Measurements from ENCODE around the gene TTC9. TPM values are rescaled to one million over a fixed set of nuclear protein-coding genes. Genes with fewer than 3 reads are reported as not detected.
A peak's percentile ranks its signal among the peaks of the same experiment; 100 is the strongest.
"Not testable (repeated sequence)": the region's sequence is repeated elsewhere in the genome, so short reads cannot be mapped to it uniquely, and the experiment has no call there.

Gene TTC9
- total RNA-seq, 1 experiment from 2014 or later = 5.6 TPM

DNA sequence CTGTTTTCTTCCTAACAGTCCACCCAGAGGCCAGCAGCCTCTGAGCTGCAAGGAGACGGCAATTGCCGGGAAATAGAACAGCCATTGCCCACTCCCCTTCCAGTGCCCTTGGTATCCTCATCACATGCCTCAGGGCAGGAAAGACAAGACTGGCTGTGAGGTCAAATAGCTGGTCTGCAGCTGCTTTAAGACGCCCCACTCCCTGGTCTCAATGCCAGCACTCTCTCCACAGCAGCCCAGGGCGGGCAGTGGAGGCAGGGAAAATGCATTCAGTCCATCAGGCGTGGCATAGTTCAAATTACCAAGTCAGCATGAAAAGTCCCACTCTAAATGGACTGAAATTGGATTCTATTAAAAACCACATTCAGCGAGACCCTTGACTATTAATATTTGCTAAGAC lies 35.6 kb downstream of the TTC9 start:
- no peak for DNase-seq (ENCODE audit: low read depth)

GRCh38 chr14:70680748-70681147 lies 39.0 kb downstream of the TTC9 start:
- DNase-seq (ENCODE audit: low read depth) = no peak

- DNase-seq (ENCODE audit: low read depth) = no peak
These were observed 42.3 kb downstream of the TTC9 start for GRCh38 chr14:70683983-70684382.

DNA sequence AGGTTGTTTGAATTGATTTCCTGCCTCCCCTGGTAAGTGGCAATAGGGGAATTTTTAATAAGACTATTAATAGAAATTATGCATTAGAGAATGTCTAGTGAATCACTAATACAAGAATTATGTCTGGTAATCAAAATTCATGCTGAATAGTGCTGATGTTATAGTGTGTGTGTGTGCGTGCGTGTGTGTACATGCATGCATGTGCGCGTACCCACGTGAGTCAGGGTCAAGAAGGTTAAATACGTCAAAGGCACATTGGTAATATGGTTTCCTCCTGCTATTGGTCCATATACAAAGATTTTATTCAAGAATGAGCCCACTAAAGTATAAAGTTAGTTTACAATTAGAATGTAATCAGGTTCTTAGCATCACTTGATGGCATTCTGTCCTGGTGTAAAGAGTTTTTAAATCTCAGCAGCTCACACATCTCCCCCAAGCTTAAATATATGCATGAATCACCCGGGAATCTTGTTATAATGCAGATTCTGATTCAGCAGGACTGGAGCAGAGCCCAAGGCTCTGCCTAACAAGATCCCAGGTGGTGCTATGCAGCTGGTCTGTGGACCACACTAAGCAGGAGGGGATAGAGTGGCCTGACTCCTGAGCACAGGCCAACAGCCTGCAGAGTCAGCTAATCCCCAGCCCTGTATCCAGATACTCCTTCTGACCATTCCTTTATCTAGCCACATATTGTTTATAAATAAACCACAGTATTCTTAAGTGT lies 43.9 kb downstream of the TTC9 start:
- peak; percentile 24 for DNase-seq (ENCODE audit: low read depth)

GRCh38 chr14:70692210-70692609 lies 50.5 kb downstream of the TTC9 start:
- DNase-seq (ENCODE audit: low read depth) = no peak

- DNase-seq (ENCODE audit: low read depth) = no peak
These were observed 54.3 kb downstream of the TTC9 start for GRCh38 chr14:70696026-70696425.

GRCh38 chr14:70697701-70698100 lies 56.0 kb downstream of the TTC9 start:
- no peak for DNase-seq (ENCODE audit: low read depth)

DNA sequence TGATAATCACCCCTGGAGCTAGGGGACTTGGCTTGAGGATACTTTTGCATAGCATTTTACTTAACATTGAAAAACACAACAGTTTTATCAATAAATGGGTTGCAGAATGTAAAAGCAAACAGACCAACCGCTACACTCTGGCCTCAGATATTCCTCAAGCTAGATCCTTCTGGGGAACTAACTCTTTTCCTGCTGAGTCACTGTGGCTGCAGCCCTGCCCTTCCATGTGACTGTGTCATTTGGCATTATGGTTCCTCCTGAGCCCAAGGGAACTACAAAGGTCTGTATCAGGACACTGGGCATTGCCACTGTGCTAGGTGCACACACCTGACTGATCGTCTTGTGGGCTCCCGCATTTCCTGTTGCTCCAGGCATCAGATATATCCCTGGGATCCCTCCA lies 56.6 kb downstream of the TTC9 start:
- DNase-seq (ENCODE audit: low read depth) = peak; percentile 49

DNA sequence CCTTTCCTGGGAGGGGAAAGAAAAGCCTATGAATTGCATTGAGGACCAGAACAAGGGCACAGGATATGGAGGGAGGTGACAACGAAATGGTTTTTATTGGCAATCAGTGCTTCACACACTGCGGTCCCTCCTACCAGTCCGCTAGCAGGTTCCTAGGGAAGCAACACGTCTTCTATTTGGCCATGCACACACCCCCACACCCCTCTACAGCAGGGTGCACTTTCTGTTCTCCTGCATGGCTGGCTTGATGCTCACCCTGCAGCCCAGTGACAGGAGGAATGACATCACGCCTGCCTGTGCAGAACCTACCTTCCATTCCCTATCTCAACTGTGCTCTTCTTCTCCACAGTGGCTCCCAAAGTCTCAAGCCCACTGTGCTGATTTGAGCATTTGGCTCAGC lies 57.9 kb downstream of the TTC9 start:
- DNase-seq (ENCODE audit: low read depth) = no peak

DNA sequence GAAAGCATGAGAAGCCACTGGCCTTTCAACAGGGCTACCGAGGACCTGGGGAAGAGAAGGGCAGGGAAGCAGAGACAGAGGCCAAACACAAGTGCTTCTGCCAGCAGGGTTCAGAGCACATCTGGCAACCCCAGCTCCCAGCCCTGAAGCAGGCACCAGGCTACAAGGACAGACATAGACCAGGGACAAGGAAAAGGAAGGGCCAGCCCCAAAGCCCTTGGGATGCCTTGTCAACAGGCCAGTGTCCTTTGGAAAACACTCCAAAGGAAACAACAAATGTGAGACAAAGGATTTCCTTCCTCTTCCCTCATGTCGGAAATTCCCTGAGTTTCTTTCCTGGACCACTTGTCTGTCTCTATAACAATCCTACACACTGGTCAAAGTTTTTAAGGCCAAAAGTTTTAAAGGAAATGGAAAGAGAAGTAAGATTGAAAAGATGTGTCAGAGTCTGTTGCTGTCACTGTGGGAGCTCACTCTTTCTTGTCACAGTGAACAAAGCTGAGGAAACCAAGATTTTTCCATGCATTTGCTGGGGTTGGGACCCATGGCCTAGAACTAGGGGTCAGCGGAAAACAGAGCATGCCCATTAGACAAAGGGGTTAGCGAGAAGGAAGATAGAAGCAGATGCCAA lies 59.4 kb downstream of the TTC9 start:
- DNase-seq (ENCODE audit: low read depth) = no peak

DNA sequence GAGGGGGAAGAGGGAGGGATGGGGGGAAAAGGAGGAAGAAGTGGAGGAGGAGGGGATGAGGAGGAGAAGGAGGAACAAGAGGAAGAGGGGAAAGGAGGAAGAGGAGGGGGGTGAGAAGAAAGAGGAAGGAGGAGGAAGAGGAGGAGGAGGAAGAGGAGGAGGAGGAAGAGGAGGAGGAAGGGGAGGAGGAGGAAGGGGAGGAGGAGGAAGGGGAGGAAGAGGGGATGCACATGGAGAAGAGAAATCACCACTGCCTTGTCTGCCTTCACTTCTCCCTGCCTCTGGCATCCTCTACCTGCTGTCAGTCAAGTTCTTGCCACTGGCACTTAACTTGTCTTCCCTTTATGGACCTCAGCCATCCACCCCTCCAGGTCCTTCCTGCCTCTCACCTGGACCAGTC lies 59.9 kb downstream of the TTC9 start:
- no peak for DNase-seq (ENCODE audit: low read depth)

DNA sequence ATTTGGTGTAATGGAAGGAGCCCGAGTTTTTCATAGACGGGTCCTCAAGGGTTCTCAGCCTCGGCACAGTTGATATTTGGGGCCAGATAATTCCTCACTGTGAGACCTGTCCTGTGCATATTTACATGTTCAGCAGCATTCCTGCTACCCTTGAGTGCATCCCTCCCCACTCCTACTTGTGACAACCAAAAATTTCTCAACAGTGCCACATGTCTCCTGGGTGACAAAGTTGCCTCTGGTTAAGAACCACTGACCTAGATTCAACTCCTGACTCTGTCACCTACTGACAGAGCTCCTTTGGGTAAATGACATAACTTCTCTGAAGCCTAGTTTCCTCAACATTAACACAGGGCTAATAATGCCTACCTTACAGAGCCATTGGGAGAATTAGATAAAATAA lies 60.4 kb downstream of the TTC9 start:
- DNase-seq (ENCODE audit: low read depth) = no peak

- DNase-seq (ENCODE audit: low read depth) = not testable (repeated sequence)
These were observed 62.0 kb downstream of the TTC9 start for GRCh38 chr14:70703621-70704168.

GRCh38 chr14:70704960-70705359 lies 63.2 kb downstream of the TTC9 start:
- no peak for DNase-seq (ENCODE audit: low read depth)

GRCh38 chr14:70706177-70706576 lies 64.5 kb downstream of the TTC9 start:
- DNase-seq (ENCODE audit: low read depth) = peak; percentile 24

GRCh38 chr14:70707138-70708038 lies 65.7 kb downstream of the TTC9 start:
- peak; percentile 74 for DNase-seq (ENCODE audit: low read depth)

- DNase-seq (ENCODE audit: low read depth) = no peak
These were observed 67.2 kb downstream of the TTC9 start for GRCh38 chr14:70708717-70709570.

DNA sequence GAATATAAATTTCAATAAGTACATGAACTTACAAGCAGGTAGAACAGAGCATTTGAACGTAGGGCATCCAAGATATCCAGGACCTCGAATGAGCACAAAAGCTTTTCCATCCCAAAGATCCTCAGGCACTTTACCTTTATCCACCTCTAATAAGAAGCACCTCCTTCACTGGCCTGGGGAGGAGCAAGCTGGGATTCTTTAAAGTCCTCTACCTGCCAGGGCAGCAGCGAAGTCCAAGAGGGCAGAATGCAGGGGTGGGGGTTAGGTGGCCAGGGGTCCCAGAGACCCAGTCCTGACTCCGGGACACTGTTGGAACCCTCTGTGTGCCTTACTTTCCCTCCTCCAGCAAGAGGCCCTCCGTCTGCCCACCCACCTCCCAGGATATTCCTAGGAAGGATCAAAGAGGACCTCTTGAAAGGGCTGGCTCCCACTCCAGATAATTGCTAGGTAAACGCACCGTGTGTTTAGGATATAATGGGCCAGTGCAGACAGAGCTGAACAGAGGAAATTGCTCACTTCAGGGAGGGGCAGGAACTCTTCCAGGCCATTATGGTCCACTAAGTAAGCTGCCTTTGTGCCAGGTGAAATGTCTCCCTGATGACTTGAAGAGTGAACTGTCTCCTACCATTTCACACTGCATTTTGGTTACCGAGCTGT lies 68.1 kb downstream of the TTC9 start:
- no peak for DNase-seq (ENCODE audit: low read depth)

DNA sequence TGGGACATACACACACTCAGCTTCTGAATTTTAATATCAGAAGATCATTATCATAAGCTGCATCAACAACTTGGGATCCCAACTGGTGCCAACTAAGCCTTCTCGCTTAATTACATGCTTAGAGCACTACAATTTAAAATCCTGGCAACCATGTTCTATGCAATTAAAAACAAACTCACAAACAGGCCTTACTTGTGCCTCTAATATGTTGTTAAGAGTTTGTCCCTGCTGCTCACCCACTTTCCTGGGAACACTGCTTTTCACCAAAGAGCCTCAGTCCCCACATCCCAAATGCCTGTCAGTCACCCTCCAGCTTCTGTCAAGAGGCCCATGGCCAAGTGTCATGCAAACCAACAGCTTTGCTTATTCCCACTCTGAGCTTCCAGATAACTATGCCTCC lies 69.7 kb downstream of the TTC9 start:
- DNase-seq (ENCODE audit: low read depth) = no peak

DNA sequence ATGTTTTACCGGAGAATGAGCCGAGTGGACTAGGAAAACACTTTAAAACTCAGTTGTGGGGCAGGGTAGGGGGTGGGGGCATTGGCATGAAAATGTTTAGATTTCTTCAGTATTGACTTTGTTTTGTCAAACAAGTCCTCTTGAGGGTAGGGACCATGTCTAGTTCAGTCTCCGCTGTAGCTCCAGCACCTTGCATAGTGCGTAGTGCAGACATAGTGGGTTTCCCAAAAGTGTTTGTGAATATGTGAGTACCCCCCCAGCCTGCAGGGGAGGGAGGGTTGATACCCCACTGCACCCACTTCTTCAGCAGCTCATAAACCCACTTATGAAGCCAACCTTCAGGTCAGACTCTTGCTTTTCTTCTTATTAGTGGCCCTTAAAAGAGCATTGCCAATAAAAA lies 71.4 kb downstream of the TTC9 start:
- no peak for DNase-seq (ENCODE audit: low read depth)

DNA sequence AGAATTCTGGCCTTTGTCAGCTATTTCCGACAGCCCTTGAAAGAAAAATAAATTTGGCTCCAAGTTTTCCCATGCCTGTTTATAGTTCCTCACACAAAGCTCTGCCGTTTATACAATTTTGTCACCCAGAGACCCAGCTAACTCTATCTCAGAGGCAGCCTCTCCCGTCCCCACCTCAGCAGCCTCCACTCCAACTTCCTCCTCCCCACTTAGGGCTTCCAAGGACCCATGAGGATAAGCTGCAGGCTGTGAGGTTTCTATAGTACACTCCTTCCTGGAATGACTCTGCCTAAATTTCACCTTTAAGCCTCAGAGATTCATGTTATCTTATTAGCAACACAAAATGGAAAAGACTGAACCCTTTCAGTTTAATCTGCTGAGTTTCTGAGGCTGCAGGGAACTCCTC lies 71.8 kb downstream of the TTC9 start:
- DNase-seq (ENCODE audit: low read depth) = no peak
